Hematopoietic multipotent progenitor cell treated with erythropoietin and hydrocortisone succinate and interleukin-3 and kit ligand, for 15 days (in vitro differentiated cells): ENCODE measurements around the gene CFAP74.
"Not testable (repeated sequence)": the region's sequence is repeated elsewhere in the genome, so short reads cannot be mapped to it uniquely, and the experiment has no call there.

Experiments used
- DNase-seq: peaks from one replicate; pipeline ENCODE4 v3.0.0-alpha.2; 2015; ENCODE audit warnings: low spot score

Gene CFAP74

DNA sequence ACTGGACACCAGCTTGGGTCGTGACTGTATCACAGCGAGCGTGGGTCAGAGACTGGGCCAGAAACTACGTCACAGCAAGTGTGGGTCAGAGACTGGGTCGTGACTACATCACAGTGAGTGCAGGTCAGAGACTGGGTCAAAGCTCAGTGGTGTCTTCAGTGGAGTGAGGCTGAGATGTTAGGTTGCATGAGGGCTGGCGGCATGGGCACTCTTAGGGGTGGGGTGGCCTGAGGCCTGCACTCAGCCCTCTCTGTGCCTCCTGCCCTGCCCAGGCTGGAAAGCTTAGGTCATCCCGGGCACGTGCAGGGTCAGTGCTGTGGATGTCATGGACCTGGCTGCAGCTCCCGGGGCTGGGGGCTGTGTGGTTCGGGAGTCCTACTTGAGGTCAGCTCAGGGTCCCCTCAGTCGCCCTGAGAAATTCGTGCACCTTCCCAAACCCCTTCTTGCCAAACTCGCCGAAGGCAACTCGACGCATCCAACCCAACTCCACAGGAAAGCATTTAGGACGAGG, 19.0 kb downstream of the CFAP74 start:
- DNase-seq = no peak

DNA sequence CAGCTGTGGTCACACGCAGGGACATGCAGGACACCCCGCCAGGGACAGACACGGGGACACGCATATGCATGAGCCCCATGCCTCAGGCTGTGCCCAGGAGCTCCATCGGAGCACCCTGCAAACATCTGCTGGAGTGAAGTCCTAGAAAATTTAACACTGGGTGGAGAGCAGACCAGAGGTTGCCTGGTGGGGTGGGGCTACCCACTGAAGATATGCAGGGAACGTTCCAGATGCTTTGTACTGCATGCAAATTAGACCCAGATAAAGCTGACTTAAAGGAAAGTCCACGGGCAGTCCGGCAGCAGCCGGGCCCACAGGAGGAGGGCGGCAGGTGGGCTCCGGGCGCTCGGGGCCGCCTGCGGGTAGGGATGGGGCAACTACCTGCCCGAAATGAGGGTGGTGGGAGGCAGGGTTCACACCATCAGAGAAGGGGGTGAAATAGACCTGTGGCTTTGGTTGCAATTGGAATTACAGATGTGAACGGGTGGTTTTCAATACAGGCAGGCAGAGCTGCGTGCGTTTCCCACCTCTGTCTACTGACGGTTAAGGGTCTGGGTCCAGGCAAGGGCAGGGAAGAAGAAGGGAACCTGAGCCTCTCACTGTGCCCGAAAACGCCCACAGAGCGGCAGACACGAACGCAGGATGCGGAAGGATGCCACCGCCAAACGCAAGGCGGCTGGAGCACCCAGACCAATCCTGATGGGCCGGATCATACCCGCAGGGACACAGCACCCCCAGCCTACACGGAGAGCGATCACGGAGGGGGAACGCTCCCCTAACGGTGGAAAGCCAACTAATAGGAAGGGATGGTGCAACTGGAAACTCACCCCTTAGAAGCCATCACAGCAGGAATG, 21.0 kb downstream of the CFAP74 start:
- no peak for DNase-seq

DNA sequence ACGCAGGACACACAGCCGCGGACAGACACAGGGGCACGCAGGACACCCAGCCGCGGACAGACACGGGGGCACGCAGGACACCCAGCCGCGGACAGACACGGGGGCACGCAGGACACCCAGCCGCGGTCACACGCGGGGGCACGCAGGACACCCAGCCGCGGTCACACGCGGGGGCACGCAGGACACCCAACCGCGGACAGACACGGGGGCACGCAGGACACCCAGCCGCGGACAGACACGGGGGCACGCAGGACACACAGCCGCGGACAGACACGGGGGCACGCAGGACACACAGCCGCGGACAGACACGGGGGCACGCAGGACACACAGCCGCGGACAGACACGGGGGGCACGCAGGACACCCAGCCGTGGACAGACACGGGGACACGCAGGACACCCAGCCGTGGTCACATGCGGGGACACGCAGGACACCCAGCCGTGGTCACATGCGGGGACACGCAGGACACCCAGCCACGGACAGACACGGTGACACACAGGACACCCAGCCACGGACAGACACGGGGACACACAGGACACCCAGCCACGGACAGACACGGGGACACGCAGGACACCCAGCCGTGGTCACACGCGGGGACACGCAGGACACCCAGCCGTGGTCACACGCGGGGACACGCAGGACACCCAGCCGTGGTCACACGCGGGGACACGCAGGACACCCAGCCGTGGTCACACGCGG, 21.8 kb downstream of the CFAP74 start:
- DNase-seq = not testable (repeated sequence)

DNA sequence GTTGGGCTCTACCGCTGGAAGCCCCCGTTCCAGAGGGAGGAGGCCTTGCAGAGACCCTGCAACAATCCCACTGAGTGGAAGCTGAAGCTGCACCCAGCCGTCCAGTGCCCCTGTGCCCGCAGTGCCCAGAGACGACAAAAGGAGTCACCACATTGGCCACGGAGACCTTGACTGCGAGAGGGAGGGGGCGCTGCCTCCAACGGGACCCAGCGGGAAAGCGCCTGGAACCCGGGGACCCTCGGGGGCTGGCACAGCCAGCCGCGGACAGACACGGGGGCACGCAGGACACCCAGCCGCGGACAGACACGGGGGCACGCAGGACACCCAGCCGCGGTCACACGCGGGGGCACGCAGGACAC, 22.5 kb downstream of the CFAP74 start:
- no peak for DNase-seq

DNA sequence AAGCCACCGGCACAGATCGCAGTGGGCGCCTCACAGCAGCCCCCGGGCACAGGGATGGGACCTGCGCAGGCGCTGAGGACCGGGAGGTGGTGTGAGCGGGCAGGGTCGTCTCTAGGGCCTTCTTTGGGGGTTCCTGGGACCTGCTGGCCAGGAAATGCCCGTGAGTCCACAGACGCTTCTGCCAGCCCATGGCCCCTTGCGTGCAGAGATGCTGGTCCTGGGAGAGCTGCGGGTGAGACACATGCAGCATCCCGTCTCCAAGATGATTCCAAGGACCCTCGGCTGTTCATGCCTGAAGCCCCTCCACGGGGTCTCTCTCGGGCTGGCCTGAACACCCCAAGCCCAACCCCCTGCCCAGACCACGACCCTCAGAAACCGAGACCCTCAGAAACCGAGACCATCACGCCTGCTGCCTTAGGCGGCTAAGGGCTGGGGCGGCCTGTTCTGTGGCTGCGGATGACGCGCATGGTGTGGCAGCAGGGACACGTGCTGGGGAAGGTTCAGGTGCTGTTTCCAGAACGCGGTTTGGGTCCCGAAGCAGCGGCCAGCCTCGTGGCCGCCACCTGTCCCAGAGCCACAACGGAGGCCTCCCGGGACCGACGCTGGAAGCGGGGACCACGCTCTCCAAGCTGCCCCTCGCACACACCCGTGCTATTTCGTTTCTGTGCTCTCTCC, 23.0 kb downstream of the CFAP74 start:
- DNase-seq = no peak

DNA sequence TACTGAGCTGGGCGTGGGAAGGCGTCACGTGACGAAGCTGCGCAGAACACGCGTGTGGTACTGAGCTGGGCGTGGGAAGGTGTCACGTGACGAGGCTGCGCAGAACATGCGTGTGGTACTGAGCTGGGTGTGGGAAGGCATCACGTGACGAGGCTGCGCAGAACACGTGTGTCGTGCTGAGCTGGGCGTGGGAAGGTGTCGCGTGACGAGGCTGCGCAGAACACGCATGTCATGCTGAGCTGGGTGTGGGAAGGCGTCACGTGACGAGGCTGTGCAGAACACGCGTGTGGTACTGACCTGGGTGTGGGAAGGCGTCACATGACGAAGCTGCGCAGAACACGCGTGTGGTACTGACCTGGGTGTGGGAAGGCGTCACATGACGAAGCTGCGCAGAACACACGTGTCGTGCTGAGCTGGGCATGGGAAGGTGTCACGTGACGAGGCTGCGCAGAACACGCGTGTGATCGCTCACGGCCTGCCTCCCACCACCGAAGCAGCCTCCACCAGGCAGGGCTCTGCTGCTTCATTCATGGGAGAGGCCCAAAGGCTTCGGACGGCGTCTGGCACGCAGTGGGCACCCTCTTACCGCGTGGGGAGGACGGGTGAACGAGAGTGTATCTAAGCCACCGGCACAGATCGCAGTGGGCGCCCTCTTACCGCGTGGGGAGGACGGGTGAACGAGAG, 24.0 kb downstream of the CFAP74 start:
- DNase-seq = no peak

DNA sequence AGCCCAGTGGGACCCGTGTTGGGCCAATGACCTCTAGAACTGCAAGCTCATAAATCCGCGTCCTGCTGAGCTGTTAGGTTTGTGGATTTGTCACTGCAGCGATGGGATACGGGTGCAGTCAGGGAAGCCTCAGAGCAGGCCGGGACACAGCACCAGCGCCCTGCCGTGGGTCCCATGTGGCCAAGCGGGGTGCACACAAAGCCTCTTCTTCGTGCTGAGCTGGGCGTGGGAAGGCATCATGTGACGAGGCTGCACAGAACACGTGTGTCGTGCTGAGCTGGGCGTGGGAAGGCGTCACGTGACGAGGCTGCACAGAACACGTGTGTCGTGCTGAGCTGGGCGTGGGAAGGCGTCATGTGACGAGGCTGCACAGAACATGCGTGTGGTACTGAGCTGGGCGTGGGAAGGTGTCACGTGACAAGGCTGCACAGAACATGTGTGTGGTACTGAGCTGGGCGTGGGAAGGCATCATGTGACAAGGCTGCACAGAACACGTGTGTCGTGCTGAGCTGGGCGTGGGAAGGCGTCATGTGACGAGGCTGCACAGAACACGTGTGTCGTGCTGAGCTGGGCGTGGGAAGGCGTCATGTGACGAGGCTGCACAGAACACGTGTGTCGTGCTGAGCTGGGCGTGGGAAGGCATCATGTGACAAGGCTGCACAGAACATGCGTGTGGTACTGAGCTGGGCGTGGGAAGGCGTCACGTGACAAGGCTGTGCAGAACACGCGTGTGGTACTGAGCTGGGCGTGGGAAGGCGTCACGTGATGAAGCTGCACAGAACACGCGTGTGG, 24.7 kb downstream of the CFAP74 start:
- DNase-seq = not testable (repeated sequence)

DNA sequence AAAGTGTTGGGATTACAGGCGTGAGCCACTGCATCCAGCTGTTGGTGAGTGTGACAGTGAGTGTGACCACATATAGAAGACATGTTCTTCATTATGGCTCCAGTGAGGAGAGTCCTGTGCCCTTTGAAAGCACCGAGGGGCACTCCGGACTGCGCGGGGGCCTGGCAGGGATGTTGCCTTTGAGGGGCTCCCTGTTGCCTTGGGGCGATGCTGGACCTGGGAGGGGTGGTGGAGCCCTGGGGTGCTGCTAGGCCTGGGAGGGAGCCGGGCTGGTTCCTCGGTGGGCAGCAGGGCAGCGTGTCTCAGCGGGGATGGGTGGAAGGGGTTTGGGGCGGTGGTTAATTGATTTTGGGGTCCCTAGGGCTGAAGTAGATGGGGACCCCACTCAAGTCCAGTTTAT, 25.5 kb downstream of the CFAP74 start:
- DNase-seq = no peak

DNA sequence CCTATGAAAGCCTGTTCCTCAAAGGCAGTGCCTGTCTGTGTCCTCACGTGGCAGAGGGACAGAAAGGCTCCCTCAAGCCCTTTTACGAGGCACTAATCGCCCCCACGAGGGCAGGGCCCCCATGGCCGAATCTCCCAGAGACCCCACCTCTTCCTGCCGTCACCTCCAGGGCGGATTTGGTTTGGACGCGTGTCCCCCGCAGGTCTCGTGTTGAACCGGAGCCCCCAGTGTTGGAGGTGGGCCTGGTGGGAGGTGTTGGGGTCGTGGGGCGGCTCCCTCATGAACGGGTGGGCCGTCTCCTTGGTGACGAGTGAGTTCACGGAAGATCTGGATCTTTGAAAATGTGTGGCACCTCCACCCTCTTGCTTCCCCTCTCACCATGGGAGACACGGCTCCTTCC, 27.6 kb downstream of the CFAP74 start:
- DNase-seq = no peak

DNA sequence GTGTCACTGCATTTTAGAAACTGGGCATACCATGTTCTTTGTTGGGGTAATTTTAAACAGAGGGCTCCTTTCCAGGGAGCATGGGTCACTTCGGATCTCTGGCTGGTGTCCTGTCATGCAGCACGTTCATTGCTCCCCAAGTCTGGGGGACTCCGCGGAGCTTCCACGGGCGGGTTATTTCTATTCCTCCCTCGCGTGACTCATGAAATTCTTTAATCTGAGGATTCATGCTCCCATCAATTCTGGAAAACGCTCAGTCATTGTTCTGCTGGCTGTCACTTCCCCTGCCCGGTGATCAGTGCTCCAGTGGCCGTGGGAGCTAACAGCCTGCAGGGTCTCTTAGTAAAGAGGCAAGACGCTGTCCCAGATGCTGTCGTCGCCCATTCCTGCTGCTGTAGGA, 28.1 kb downstream of the CFAP74 start:
- DNase-seq = no peak

DNA sequence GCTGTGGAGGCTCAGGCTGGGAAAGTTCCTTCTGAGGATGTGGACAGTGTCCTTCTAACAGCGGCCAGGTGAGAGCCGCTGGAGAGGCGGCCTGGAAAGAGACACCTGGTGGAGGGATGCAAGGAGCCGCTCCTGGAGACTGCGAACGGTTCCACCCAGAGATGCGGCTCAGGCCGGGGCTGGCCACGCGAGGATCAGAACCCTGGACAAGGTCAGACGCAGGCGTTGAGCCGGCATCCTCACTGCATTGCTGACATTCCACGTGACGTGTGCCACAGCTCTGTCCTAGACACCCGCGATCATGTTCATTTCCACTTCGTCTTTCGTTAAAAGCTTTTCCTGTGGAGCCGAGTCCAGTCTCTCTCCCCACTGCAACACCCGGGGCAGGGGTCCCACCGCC, 28.8 kb downstream of the CFAP74 start:
- no peak for DNase-seq

DNA sequence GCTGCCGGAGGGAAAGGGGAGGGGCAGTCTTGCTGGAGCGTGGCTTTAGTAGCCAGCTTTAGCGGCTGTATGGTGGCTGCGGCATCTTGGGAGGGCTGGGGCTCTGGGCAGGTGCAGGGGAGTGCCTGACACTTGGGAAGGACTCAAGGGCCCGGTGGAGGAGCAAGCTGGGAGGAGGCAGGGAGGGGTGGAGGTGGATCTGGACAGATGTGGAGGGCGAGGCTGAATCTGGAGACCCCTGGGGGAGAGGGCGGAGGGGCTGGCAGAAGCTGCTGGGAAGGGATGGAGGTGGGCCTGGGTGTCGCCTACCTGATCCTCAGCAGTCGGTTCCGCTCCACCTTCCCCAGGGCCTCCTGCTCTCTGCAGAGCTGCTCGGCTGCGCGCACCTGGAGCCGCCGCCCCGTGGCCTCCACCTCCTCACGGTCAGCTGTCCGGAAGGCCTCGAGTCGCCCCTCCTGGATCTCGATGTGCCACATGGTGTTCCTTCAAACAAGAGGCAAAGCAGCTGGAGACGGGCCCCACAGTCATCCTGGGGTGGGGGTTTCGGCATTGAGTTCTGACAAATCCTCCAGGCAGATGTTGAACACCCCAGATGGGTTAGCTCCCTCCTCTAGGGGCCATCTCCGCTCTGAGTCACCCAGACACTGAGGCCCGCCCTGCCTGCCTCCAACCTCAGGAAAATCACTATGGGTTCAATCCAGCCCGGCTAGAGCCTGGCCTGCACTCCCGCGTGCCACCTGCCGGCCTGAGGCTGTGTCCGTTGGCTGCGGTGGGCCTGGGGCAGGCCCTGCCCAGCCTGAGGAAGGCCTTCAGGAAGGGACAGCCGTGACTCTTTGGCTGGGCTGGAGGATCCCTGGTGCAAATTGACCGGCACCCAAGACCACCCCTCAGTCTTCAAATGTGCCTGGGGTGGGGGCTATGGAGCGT, 29.6 kb downstream of the CFAP74 start:
- no peak for DNase-seq

DNA sequence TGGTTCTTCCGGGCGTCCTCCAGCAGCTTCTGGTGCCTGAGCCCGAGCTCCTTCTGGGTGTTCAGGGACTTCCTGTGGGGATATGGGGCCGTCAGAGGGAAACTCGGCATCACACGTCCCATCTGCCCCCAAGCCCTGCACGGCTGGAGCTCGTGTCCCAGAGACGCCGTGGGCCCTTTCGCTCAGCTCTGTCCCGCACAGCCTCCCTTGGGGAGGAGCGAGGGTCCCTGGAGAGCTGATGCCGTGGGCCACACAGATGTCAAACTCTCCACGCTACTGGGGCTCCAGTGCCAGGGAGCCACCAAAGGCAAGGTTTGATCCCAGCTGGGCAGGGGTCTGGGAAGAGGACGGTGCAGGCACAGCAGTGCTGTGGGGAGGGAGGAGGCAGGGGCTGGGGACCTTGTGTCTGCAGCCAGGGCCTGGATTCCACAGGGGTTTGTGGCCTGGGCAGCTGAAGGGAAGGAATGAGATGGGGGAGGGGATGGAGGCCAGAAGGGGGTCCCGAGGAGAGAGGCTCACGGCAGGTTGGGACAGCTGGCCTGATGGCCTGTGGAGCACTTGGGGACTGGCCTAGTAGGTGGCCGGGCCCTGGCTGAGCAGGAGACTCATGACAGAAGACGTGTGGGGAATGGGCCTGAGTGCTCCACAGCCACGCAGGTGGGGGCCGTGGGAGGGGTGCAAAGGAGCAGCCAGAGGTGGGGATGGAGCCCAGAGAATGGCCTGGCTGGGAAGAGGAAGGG, 30.4 kb downstream of the CFAP74 start:
- DNase-seq = no peak

DNA sequence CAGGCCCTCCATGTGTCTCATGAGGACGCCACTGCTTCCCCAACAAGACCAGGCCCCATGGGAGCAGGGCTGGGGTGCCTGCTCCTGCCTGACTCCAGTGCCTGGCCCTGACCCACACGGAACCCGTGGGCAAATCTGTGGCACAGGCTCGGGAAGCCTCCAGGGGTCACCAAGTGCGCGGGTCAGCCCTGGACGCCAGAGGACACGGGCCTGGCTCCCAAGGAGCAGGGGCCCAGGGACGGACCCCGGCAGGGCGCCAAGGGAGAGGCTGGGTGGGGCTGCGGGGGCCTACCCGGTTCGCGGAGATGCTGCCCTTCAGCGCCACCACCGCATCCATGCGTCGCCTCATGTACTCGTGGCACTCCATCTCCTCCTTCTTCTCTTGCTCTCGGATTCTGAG, 31.9 kb downstream of the CFAP74 start:
- DNase-seq = no peak

DNA sequence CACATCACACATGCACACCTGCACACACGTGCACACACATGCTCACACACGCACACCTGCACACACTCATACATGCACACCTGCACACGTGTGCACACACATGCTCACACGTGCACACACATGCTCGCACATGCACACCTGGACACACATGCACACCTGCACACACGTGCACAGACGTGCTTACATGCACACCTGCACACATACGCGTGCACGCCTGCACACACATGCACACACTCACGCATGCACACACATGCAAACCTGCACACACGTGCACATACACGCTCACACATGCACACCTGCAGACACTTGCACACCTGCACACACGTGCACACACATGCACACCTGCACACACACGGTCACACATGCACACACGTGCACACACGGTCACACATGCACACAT, 32.6 kb downstream of the CFAP74 start:
- no peak for DNase-seq

DNA sequence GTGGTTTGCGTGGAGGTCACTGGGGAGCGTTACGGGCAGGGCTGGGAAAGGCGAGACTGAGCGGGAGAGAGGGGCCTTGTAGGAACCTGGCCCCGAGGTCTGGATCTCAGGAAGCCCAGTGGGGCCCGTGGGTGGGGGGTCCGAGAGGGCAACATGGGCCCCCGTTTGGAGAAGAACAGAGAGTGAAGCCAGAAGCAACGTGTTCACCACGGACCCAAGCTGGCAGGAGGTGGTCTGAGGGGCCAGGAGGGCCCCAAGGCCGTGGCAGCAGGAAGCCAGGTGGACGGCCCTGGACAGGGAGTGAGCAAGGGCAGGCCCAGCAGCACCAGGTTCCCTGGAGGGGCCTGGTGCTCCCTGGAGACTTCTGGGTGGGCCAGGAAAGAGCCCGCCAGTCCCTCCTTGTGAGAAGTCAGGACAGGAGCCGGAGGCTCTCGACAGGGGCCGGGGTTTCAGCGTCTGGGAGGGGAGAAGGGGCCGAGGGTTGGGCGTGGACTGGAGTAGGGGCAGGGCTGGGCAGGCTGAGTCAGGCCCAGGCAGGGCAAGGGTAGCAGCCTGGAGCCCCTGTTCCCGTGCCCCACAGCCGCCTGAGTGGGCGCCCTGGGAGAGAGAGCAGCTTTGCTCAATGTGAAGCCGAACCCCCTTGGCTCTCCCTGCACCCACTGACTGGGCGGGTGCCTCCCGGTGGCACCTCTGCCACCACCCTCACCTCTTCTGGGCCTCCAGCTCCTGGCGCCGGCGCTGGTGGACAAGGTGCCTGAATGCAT, 33.5 kb downstream of the CFAP74 start:
- no peak for DNase-seq

DNA sequence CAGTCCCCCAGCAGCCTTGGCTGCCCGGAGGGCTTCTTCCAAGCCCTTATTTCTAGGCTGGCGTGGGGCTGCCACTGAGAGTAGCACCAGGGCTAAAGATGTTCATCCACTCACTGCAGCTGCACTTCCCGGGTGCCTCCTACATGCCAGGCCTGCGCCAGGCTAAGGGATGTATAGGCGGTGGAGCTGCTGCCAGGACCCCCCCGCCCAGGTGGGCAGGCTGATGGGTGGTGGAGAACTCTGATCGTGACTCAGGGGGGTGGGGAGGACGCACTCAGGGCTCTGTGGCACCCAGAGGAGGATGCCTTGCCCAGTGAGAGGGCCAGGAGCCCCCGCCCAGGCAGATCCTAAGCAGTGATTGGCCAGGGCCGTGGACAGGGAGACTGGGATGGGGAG, 34.1 kb downstream of the CFAP74 start:
- no peak for DNase-seq

DNA sequence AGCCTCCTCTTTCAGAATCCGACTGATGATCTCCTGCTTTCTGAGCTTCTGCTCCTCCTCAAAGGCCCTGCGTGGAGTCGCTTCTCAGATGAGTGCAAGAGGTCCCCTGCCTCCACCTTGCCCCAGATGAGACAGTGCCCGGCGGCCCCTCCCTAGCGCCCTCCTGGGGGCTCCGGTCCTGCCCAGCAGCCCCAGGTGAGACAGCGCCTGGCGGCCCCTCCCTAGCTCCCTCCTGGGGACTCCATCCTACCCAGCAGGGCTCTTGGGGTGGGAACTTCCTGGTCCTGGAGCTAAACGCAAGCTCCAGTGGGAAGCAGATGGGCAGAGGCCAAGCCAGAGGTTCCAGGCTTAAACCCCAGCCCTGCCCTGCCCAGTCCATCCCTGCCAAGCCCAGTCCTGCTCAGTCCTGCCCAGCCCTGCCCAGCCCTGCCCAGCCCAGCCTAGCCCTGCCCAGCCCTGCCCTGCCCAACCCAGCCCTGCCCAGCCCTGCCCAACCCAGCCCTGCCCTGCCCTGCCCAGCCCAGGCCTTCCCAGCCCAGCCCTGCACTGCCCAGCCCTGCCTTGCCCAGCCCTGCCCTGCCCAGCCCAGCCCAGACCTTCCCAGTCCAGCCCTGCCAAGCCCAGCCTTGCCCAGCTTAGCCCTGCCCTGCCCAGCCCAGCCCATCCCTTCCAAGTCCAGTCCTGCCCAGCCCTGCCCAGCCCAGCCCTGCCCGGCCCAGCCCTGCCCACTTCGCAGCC, 34.6 kb downstream of the CFAP74 start:
- no peak for DNase-seq
